SK-N-SH treated with all-trans-retinoic acid at 6 μM for 48 hours (cell line): ENCODE data around the gene RBM17.

ENCODE experiments used
- ATAC-seq: fragments of 200-7000 bp; cut with Tn5 transposase; 3 replicates; pipeline ENCODE4 v1.9.1; 2020; ENCODE audit warnings: mild to moderate bottlenecking, moderate library complexity
- ARNTL ChIP-seq: fragments of 450-650 bp; formaldehyde crosslinking; IDR thresholded peaks from 2 replicates; pipeline ENCODE4 v1.5.0; 2020; ENCODE audit warnings: low read depth, mild to moderate bottlenecking, moderate library complexity, borderline replicate concordance
- BACH2 ChIP-seq: fragments of 250-450 bp; sonication (Bioruptor Pico); IDR thresholded peaks from 2 replicates; pipeline ENCODE4 v1.9.0; 2021; ENCODE audit warnings: mild to moderate bottlenecking, borderline replicate concordance
- CSDC2 ChIP-seq: fragments of 250-450 bp; sonication (Bioruptor Pico); IDR thresholded peaks from 2 replicates; pipeline ENCODE4 v1.5.0; 2020; ENCODE audit warnings: mild to moderate bottlenecking, moderate library complexity
- ESRRG ChIP-seq: fragments of 250-450 bp; sonication (Bioruptor Pico); IDR thresholded peaks from 2 replicates; pipeline ENCODE4 v1.6.1; 2021; ENCODE audit warnings: mild to moderate bottlenecking
- GLIS3 ChIP-seq: fragments of 250-450 bp; sonication (Bioruptor Pico); IDR thresholded peaks from 2 replicates; pipeline ENCODE4 v1.5.0; 2020; ENCODE audit warnings: mild to moderate bottlenecking, moderate library complexity
- OSR1 ChIP-seq: fragments of 250-450 bp; sonication (Bioruptor Pico); IDR thresholded peaks from 2 replicates; pipeline ENCODE4 v1.8.0; 2022; ENCODE audit warnings: moderate library complexity, mild to moderate bottlenecking, inconsistent platforms
- PPARA ChIP-seq: fragments of 250-450 bp; sonication (Bioruptor Pico); IDR thresholded peaks from 2 replicates; pipeline ENCODE4 v1.5.0; 2020; ENCODE audit warnings: mild to moderate bottlenecking, borderline replicate concordance
- RARB ChIP-seq: fragments of 250-450 bp; sonication (Bioruptor Pico); IDR thresholded peaks from 2 replicates; pipeline ENCODE4 v1.8.0; 2021; ENCODE audit warnings: mild to moderate bottlenecking, moderate library complexity
- SNAI2 ChIP-seq: fragments of 250-450 bp; sonication (Bioruptor Pico); IDR thresholded peaks from 2 replicates; pipeline ENCODE4 v1.5.0; 2020; ENCODE audit warnings: mild to moderate bottlenecking, moderate library complexity
- TCF4 ChIP-seq: fragments of 250-450 bp; sonication (Bioruptor Pico); IDR thresholded peaks from 2 replicates; pipeline ENCODE4 v1.8.0; 2021; ENCODE audit warnings: mild to moderate bottlenecking, moderate library complexity, borderline replicate concordance
- TOX ChIP-seq: fragments of 250-450 bp; sonication (Bioruptor Pico); IDR thresholded peaks from 2 replicates; pipeline ENCODE4 v1.8.0; 2021; ENCODE audit warnings: mild to moderate bottlenecking, moderate library complexity, borderline replicate concordance
- ZC3H10 ChIP-seq: fragments of 250-450 bp; sonication (Bioruptor Pico); IDR thresholded peaks from 2 replicates; pipeline ENCODE4 v1.5.1; 2021; ENCODE audit warnings: mild to moderate bottlenecking, moderate library complexity
- ZFP3 ChIP-seq: fragments of 250-450 bp; sonication (Bioruptor Pico); IDR thresholded peaks from 2 replicates; pipeline ENCODE4 v1.5.0; 2020; ENCODE audit warnings: mild to moderate bottlenecking, moderate library complexity
- ZNF565 ChIP-seq: fragments of 450-650 bp; formaldehyde crosslinking; conservative IDR thresholded peaks from 2 replicates; pipeline ENCODE4 v1.5.0; 2020; ENCODE audit warnings: low read depth, mild to moderate bottlenecking, moderate library complexity
- ZNF70 ChIP-seq: fragments of 450-650 bp; formaldehyde crosslinking; IDR thresholded peaks from 2 replicates; pipeline ENCODE4 v1.5.0; 2020; ENCODE audit warnings: mild to moderate bottlenecking, moderate library complexity
- ZNF8 ChIP-seq: fragments of 450-650 bp; formaldehyde crosslinking; IDR thresholded peaks from 2 replicates; pipeline ENCODE4 v1.5.0; 2020; ENCODE audit warnings: mild to moderate bottlenecking, moderate library complexity
- TF ChIP-seq, protein P1 (sequence below): fragments of 250-450 bp; sonication (Bioruptor Pico); IDR thresholded peaks from 2 replicates; pipeline ENCODE4 v1.8.0; 2021; ENCODE audit warnings: low read depth, mild to moderate bottlenecking, moderate library complexity, borderline replicate concordance
- TF ChIP-seq, protein P2 (sequence below): fragments of 250-450 bp; sonication (Bioruptor Pico); IDR thresholded peaks from 2 replicates; pipeline ENCODE4 v1.5.1; 2021; ENCODE audit warnings: mild to moderate bottlenecking, moderate library complexity
- TF ChIP-seq, protein P3 (sequence below): fragments of 250-450 bp; sonication (Bioruptor Pico); IDR thresholded peaks from 2 replicates; pipeline ENCODE4 v1.5.1; 2020; ENCODE audit warnings: low read depth, mild to moderate bottlenecking, moderate library complexity
- TF ChIP-seq, protein P4 (sequence below): fragments of 250-450 bp; sonication (Bioruptor Pico); IDR thresholded peaks from 2 replicates; pipeline ENCODE4 v1.5.0; 2020; ENCODE audit warnings: mild to moderate bottlenecking, moderate library complexity
- TF ChIP-seq, protein P5 (sequence below): fragments of 250-450 bp; sonication (Bioruptor Pico); IDR thresholded peaks from 2 replicates; pipeline ENCODE4 v1.8.0; 2020; ENCODE audit warnings: mild to moderate bottlenecking, moderate library complexity, borderline replicate concordance

RBM17 gene

DNA sequence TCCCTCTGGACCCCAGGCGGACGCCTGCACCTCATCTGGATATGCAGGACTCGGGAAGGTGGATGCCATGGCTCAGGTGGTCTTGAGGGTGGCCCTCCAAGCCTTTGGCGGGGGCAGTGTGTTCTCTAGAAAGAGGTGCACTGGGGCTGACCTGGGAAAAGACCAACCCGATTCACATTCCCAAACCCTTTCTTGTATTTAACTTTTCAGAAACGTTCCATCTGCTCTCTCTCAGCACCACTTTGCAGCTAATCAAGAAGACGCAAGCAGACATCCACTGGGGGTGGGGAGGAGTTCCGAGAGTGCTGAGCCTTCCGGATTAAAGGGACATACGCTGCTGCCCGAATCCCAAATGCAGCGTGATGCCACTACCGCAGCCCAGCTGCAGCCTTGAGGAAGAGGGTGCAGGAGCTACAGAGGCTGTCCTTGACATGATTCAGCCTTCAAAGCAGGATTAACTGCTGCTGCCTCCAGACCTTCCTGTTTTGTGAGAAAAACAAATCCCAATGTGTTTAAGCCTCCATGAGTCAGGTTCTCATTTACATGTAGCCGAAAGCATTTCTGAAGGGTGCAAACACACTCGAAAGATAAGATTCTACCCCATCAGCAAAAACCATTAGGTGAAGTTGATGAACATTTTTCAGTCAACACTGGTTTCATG lies 39.9 kb downstream of the RBM17 start:
- no peak for TF ChIP-seq OSR1
- no peak for TF ChIP-seq ESRRG (CRISPR knock-in tag)
- TF ChIP-seq CSDC2 (CRISPR knock-in tag): no peak
- no peak for TF ChIP-seq ZNF8 (CRISPR knock-in tag)
- TF ChIP-seq TOX (CRISPR knock-in tag): no peak
- TF ChIP-seq ZNF565 (CRISPR knock-in tag): no peak
- TF ChIP-seq GLIS3 (CRISPR knock-in tag): no peak
- TF ChIP-seq ZC3H10 (CRISPR knock-in tag): no peak
- no peak for TF ChIP-seq SNAI2
- TF ChIP-seq, all 23 proteins: peak for 0

GRCh38 chr10:6130848-6131470 lies 42.1 kb downstream of the RBM17 start:
- ATAC-seq: no peak
- TF ChIP-seq RARB (CRISPR knock-in tag) (no peak), ARNTL (CRISPR knock-in tag) (no peak), GLIS3 (CRISPR knock-in tag) (no peak), OSR1 (no peak), ZNF70 (CRISPR knock-in tag) (no peak), PPARA (no peak), BACH2 (CRISPR knock-in tag) (no peak), ZC3H10 (CRISPR knock-in tag) (no peak), ZFP3 (no peak), ZNF8 (CRISPR knock-in tag) (no peak), ESRRG (CRISPR knock-in tag) (no peak)
- TF ChIP-seq, protein P1, sequence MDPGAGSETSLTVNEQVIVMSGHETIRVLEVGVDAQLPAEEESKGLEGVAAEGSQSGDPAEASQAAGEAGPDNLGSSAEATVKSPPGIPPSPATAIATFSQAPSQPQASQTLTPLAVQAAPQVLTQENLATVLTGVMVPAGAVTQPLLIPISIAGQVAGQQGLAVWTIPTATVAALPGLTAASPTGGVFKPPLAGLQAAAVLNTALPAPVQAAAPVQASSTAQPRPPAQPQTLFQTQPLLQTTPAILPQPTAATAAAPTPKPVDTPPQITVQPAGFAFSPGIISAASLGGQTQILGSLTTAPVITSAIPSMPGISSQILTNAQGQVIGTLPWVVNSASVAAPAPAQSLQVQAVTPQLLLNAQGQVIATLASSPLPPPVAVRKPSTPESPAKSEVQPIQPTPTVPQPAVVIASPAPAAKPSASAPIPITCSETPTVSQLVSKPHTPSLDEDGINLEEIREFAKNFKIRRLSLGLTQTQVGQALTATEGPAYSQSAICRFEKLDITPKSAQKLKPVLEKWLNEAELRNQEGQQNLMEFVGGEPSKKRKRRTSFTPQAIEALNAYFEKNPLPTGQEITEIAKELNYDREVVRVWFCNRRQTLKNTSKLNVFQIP (CRISPR knock-in tag): no peak
- TF ChIP-seq, protein P2, sequence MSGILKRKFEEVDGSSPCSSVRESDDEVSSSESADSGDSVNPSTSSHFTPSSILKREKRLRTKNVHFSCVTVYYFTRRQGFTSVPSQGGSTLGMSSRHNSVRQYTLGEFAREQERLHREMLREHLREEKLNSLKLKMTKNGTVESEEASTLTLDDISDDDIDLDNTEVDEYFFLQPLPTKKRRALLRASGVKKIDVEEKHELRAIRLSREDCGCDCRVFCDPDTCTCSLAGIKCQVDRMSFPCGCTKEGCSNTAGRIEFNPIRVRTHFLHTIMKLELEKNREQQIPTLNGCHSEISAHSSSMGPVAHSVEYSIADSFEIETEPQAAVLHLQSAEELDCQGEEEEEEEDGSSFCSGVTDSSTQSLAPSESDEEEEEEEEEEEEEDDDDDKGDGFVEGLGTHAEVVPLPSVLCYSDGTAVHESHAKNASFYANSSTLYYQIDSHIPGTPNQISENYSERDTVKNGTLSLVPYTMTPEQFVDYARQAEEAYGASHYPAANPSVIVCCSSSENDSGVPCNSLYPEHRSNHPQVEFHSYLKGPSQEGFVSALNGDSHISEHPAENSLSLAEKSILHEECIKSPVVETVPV (CRISPR knock-in tag): no peak
- TF ChIP-seq, protein P3, sequence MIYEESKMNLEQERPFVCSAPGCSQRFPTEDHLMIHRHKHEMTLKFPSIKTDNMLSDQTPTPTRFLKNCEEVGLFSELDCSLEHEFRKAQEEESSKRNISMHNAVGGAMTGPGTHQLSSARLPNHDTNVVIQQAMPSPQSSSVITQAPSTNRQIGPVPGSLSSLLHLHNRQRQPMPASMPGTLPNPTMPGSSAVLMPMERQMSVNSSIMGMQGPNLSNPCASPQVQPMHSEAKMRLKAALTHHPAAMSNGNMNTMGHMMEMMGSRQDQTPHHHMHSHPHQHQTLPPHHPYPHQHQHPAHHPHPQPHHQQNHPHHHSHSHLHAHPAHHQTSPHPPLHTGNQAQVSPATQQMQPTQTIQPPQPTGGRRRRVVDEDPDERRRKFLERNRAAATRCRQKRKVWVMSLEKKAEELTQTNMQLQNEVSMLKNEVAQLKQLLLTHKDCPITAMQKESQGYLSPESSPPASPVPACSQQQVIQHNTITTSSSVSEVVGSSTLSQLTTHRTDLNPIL (CRISPR knock-in tag): no peak

More for the DNA sequence above, 39.9 kb downstream of the RBM17 start:
- ATAC-seq: no peak

DNA sequence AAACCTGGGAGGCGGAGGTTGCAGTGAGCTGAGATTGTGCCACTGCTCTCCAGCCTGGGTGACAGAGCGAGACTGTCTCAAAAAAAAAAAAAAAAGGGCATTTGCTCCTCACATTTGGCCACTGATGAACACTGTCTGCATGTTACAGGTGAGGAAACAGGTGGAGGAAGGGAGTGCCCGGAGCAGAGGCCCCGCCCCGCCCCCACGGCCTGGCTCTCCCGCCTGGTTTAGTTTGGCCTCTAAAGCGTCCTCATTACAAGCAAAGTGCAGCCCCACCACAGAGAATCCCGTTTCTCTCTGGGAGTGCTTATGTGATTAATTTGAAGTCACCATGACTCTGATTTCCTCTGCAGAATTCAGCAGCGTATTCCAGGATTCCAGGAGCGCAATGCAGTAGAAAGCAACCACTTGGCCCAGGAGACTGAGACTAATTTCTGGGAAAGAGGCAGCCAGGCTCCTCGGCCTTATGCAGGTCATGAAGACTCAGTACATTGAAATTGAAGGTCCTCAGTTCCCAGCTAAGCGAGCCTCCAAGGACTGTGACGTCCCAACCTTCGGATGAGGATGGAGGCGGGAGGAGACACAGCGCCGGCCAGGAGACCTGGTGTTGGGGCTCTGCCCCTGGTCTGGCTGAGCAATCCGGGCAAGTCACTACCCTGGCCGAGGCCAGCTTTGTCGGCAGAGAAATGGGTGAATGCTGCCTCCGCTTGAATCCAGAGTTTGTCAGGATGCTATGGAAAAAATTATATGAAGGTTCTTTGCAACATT lies 44.7 kb downstream of the RBM17 start:
- no peak for ATAC-seq
- TF ChIP-seq ESRRG (CRISPR knock-in tag) (no peak), ARNTL (CRISPR knock-in tag) (no peak), ZFP3 (no peak), BACH2 (CRISPR knock-in tag) (no peak), OSR1 (no peak), RARB (CRISPR knock-in tag) (no peak), ZNF565 (CRISPR knock-in tag) (no peak), TCF4 (no peak), ZNF70 (CRISPR knock-in tag) (no peak), PPARA (no peak)
- TF ChIP-seq, protein P4, sequence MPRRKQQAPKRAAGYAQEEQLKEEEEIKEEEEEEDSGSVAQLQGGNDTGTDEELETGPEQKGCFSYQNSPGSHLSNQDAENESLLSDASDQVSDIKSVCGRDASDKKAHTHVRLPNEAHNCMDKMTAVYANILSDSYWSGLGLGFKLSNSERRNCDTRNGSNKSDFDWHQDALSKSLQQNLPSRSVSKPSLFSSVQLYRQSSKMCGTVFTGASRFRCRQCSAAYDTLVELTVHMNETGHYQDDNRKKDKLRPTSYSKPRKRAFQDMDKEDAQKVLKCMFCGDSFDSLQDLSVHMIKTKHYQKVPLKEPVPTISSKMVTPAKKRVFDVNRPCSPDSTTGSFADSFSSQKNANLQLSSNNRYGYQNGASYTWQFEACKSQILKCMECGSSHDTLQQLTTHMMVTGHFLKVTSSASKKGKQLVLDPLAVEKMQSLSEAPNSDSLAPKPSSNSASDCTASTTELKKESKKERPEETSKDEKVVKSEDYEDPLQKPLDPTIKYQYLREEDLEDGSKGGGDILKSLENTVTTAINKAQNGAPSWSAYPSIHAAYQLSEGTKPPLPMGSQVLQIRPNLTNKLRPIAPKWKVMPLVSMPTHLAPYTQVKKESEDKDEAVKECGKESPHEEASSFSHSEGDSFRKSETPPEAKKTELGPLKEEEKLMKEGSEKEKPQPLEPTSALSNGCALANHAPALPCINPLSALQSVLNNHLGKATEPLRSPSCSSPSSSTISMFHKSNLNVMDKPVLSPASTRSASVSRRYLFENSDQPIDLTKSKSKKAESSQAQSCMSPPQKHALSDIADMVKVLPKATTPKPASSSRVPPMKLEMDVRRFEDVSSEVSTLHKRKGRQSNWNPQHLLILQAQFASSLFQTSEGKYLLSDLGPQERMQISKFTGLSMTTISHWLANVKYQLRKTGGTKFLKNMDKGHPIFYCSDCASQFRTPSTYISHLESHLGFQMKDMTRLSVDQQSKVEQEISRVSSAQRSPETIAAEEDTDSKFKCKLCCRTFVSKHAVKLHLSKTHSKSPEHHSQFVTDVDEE (CRISPR knock-in tag): no peak
- TF ChIP-seq, protein P5, sequence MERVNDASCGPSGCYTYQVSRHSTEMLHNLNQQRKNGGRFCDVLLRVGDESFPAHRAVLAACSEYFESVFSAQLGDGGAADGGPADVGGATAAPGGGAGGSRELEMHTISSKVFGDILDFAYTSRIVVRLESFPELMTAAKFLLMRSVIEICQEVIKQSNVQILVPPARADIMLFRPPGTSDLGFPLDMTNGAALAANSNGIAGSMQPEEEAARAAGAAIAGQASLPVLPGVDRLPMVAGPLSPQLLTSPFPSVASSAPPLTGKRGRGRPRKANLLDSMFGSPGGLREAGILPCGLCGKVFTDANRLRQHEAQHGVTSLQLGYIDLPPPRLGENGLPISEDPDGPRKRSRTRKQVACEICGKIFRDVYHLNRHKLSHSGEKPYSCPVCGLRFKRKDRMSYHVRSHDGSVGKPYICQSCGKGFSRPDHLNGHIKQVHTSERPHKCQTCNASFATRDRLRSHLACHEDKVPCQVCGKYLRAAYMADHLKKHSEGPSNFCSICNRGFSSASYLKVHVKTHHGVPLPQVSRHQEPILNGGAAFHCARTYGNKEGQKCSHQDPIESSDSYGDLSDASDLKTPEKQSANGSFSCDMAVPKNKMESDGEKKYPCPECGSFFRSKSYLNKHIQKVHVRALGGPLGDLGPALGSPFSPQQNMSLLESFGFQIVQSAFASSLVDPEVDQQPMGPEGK (CRISPR knock-in tag): no peak
